PC-9 (cell line): ENCODE measurements around the gene GABRB3. TPM values are rescaled to one million over a fixed set of nuclear protein-coding genes. Genes with fewer than 3 reads are reported as not detected.

ENCODE experiments used
- BruUV-seq: library from RNA; stranded (reverse); fragments of 400-500 nt; replicated peaks from 2 replicates; lab custom pipeline; 2021; lab: Mats Ljungman, UMichigan
- CTCF ChIA-PET: fragments of 300-600 bp; sonication (Branson Sonifier 250); formaldehyde crosslinking; loops from one replicate; lab custom pipeline; 2022; ENCODE audit warnings: antibody characterized with exemption; lab: Charles Lee
- POLR2A ChIA-PET: fragments of 300-600 bp; sonication (Branson Sonifier 250); formaldehyde crosslinking; loops from one replicate; lab custom pipeline; 2022; ENCODE audit warnings: antibody characterized with exemption; ENCODE audit not compliant: unreplicated experiment; lab: Charles Lee
- DNase-seq, 2 experiments: peaks; one replicate each; pipeline versions ENCODE4 v3.0.0 to v3.0.0-alpha.2; 2015 to 2022; ENCODE audit warnings: mixed read lengths in 1 of 2
- H2AFZ ChIP-seq: fragments of 200-600 bp; sonication (generic); 2 replicates; pipeline ENCODE4 v1.8.1; 2017; ENCODE audit warnings: antibody characterized with exemption
- H3F3A ChIP-seq: fragments of 200-600 bp; sonication (generic); 2 replicates; pipeline ENCODE4 v1.8.1; 2017; ENCODE audit warnings: antibody characterized with exemption, mild to moderate bottlenecking, low read depth; ENCODE audit not compliant: insufficient read depth
- H3K27ac ChIP-seq: fragments of 200-600 bp; sonication (generic); 2 replicates; pipeline ENCODE4 v1.6.1; 2016; ENCODE audit warnings: mixed run types
- H3K27me3 ChIP-seq: fragments of 200-600 bp; sonication (generic); 2 replicates; pipeline ENCODE4 v1.6.1; 2016; ENCODE audit warnings: low read depth, mixed run types; ENCODE audit not compliant: insufficient read depth
- H3K36me3 ChIP-seq: fragments of 200-600 bp; sonication (generic); 2 replicates; pipeline ENCODE4 v1.6.1; 2016; ENCODE audit warnings: low read depth, mixed run types
- H3K4me1 ChIP-seq: fragments of 200-600 bp; sonication (generic); replicated peaks from 2 replicates; pipeline ENCODE4 v1.6.1; 2016; ENCODE audit warnings: mixed run types; ENCODE audit not compliant: insufficient read depth
- H3K4me2 ChIP-seq: fragments of 200-600 bp; sonication (generic); 2 replicates; pipeline ENCODE4 v1.6.1; 2017; ENCODE audit warnings: mixed run types
- H3K4me3 ChIP-seq: fragments of 200-600 bp; sonication (generic); 2 replicates; pipeline ENCODE4 v1.6.1; 2016; ENCODE audit warnings: mixed run types
- H3K79me2 ChIP-seq: fragments of 200-600 bp; sonication (generic); 2 replicates; pipeline ENCODE4 v1.6.1; 2017; ENCODE audit warnings: low read depth, mixed run types
- H3K9me2 ChIP-seq: fragments of 200-600 bp; sonication (generic); 2 replicates; pipeline ENCODE4 v1.8.1; 2017; ENCODE audit warnings: mild to moderate bottlenecking; ENCODE audit not compliant: insufficient read depth
- H3K9me3 ChIP-seq: fragments of 200-600 bp; sonication (generic); 2 replicates; pipeline ENCODE4 v1.8.1; 2016; ENCODE audit warnings: low read depth; ENCODE audit not compliant: insufficient read depth
- H4K20me1 ChIP-seq: fragments of 200-600 bp; sonication (generic); 2 replicates; pipeline ENCODE4 v1.8.1; 2017; ENCODE audit not compliant: insufficient read depth
- EZH2 ChIP-seq: fragments of 200-600 bp; sonication (generic); IDR thresholded peaks from 2 replicates; pipeline ENCODE4 v1.8.0; 2017; ENCODE audit warnings: antibody characterized with exemption, low read depth
- intact Hi-C: fragments of 100-400 bp; cut with micrococcal nuclease; formaldehyde crosslinking; loops from one replicate; pipeline ENCODE4 v1.10.0; 2022; ENCODE audit not compliant: unreplicated experiment
- total RNA-seq: library from RNA; stranded (reverse); gene quantifications from 2 replicates; pipeline ENCODE4 v1.2.3, GENCODE V29; 2021
- TF ChIP-seq, protein P1 (sequence below): fragments of 200-600 bp; sonication (generic); conservative IDR thresholded peaks from 2 replicates; pipeline ENCODE4 v1.6.1; 2017; ENCODE audit warnings: mixed run types, antibody characterized with exemption, mild to moderate bottlenecking, moderate library complexity

GABRB3 gene
- total RNA-seq, 1 experiment from 2014 or later: 6.3 TPM

DNA sequence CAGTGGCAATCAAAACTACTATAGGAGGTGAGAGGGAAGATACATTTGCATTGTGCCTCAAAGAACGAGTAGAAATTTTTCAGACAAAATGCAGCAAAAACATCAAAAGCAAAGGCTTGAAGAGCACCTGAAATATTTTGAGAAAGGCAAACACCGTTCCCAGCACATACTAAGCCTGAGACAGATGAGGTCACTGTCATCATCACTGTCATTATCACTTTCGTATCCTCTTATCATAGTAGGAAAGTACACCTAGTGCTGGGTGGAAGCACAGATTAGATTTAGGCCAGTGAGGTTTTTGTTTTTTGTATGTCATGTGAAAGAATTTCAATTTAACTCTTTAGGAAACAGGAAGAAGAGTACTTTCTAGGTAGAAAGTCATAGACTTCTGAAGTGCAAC, 222.0 kb downstream of the GABRB3 start:
- intact Hi-C loops: no loop called here
- no peaks in the 10 kb centered on the region for H3K9me3 ChIP-seq
- TF ChIP-seq, protein P1, sequence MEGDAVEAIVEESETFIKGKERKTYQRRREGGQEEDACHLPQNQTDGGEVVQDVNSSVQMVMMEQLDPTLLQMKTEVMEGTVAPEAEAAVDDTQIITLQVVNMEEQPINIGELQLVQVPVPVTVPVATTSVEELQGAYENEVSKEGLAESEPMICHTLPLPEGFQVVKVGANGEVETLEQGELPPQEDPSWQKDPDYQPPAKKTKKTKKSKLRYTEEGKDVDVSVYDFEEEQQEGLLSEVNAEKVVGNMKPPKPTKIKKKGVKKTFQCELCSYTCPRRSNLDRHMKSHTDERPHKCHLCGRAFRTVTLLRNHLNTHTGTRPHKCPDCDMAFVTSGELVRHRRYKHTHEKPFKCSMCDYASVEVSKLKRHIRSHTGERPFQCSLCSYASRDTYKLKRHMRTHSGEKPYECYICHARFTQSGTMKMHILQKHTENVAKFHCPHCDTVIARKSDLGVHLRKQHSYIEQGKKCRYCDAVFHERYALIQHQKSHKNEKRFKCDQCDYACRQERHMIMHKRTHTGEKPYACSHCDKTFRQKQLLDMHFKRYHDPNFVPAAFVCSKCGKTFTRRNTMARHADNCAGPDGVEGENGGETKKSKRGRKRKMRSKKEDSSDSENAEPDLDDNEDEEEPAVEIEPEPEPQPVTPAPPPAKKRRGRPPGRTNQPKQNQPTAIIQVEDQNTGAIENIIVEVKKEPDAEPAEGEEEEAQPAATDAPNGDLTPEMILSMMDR: no peak
- no peak for TF ChIP-seq EZH2
- no peaks in the 10 kb centered on the region for H3K4me1 ChIP-seq
- no peak for DNase-seq
- no peak overlapping the region for H3K4me2 ChIP-seq
- no peak overlapping the region for H3K27ac ChIP-seq
- ChIA-PET CTCF (no interaction called here), POLR2A (no interaction called here)
- H3K4me3 ChIP-seq: no peak overlapping the region
- H3K27me3 ChIP-seq: no peaks in the 10 kb centered on the region
- no peaks in the 10 kb centered on the region for H3K79me2 ChIP-seq
- H3K9me2 ChIP-seq: no peaks in the 10 kb centered on the region
- no TSS peak for BruUV-seq
- no peaks in the 10 kb centered on the region for H3K36me3 ChIP-seq
- H3F3A ChIP-seq: no peaks in the 10 kb centered on the region
- H4K20me1 ChIP-seq: no peaks in the 10 kb centered on the region
- no peak overlapping the region for H2AFZ ChIP-seq

DNA sequence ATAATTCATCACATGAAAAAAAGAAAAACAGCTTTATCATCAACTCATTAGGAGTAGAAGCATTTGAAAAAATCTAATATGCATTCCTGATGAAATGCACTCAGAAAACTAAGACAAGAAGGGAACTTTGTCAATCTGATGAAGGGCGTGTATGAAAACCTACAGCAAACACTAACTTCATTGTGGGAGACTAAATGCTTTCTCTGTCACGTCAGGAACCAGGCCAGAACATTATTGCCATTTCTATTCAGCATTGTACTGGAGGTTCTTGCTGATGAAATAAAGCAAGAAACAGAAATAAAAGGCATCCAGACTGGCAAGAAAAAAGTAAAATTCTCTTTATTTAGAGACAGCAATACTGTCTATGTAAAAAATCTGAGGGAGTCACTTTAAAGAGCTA, 235.2 kb downstream of the GABRB3 start:
- Histone ChIP-seq H3K9me3 (no peaks in the 10 kb centered on the region), H3K36me3 (no peaks in the 10 kb centered on the region), H3F3A (no peaks in the 10 kb centered on the region), H4K20me1 (no peaks in the 10 kb centered on the region), H3K27ac (no peak overlapping the region), H3K4me2 (no peak overlapping the region), H3K9me2 (no peaks in the 10 kb centered on the region), H3K4me1 (no peaks in the 10 kb centered on the region), H3K79me2 (no peaks in the 10 kb centered on the region), H3K4me3 (no peak overlapping the region), H3K27me3 (no peaks in the 10 kb centered on the region), H2AFZ (no peak overlapping the region)
- POLR2A ChIA-PET: no interaction called here
- intact Hi-C loops: no loop called here
- CTCF ChIA-PET: no interaction called here
- no TSS peak for BruUV-seq
- no peak for TF ChIP-seq EZH2
- TF ChIP-seq, protein P1: no peak
- no peak for DNase-seq

DNA sequence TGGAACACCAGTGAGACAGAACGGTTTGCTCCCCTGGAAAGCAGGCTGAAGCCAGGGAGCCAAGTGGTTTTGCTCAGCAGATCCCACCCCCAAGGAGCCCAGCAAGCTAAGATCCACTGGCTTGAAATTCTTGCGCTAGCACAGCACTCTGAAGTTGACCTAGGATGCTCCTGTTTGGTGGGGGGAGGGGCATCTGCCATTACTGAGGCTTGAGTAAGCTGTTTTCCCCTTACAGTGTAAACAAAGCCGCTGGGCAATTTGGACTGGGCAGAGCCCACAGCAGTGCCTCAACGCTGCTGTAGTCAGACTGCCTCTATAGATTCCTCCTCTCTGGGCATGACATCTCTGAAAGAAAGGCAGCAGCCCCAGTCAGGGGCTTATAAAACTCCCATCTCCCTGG, 241.4 kb downstream of the GABRB3 start:
- H3K27ac ChIP-seq: no peak overlapping the region
- no peak for DNase-seq
- intact Hi-C loops: no loop called here
- no peak overlapping the region for H3K4me2 ChIP-seq
- TF ChIP-seq, protein P1: no peak
- H4K20me1 ChIP-seq: no peaks in the 10 kb centered on the region
- no peaks in the 10 kb centered on the region for H3K4me1 ChIP-seq
- H3K36me3 ChIP-seq: no peaks in the 10 kb centered on the region
- no peaks in the 10 kb centered on the region for H3F3A ChIP-seq
- H2AFZ ChIP-seq: no peak overlapping the region
- ChIA-PET POLR2A (no interaction called here), CTCF (no interaction called here)
- H3K9me2 ChIP-seq: no peaks in the 10 kb centered on the region
- BruUV-seq: no TSS peak
- H3K27me3 ChIP-seq: no peaks in the 10 kb centered on the region
- no peak overlapping the region for H3K4me3 ChIP-seq
- H3K79me2 ChIP-seq: no peaks in the 10 kb centered on the region
- H3K9me3 ChIP-seq: no peaks in the 10 kb centered on the region
